ENCODE measurements around the gene ADAM10.

ADAM10 gene

DNA sequence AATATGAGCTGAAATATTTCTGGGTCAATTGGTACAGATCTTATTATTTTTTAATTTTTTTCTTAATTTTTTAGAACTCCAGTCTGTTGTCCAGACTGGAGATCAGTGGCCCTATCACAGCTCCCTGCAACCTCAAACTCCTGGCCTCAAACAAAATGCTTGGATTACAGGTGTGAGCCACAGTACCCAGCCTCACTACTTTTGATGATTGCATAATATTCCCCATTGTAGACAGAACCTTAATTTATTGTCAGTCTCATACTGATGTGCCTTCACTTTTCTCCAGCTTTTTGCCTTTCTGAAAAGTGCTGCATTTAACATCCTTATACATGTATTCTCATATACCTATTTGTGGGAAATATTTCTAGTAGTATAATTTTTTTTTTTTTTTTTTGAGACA is 172.8 kb downstream of the ADAM10 start:
- no peak for DNase-seq (ENCODE audit: low read depth)

DNA sequence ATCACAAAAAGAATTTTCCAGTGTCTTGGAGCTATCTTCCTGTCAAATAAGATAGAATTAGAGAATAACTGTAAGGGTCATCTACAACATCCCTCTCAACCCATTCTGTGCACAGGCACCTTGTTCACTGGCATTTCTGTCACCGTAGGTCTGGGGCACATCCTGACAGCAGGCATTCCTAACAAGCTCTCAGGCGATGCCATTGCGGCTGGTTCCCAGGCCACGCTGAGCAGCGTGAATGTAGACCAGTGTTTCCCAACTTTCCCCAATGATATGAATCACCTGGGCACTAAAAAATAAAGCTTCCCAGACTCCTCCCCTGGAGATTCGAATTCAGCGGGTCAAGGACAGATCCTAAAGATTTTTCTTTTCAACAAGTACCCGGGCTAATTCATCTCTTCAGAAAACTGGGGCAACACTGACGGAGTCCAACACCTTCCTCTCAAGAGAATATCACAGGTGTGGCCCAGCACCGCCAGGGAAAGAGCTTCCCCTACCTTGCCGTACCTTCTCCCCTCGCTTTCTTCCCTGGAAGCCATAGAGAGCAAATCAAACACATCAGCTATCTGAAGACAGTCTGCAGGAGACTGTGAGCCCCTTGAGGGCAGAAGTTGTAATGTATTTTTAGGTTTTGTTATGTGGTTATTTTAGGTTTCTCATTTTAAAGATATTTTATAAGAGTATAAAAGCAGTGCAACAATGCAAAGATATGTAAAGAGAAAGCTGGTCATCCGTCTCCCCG is 174.3 kb downstream of the ADAM10 start:
- no peak for DNase-seq (ENCODE audit: low read depth)

DNA sequence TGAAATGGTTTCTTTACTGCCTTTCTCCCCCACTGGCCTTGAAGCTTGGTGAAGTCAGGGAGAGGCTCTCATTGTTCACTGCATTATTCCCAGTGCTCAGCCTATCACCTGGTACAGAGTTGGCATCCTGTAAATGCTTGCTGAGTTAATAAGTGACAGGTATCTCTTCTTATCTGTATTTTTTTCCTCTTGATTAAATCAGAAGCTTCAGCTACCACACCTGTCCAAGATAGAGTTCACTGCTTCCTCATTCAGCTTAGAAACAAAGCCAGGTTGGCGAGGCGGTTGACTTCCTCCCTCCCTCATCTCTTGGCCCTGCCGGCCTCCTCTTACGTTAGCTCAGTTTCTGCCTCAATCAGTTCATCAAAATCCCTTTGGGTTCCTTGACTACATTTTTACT is 174.9 kb downstream of the ADAM10 start:
- no peak for DNase-seq (ENCODE audit: low read depth)

DNA sequence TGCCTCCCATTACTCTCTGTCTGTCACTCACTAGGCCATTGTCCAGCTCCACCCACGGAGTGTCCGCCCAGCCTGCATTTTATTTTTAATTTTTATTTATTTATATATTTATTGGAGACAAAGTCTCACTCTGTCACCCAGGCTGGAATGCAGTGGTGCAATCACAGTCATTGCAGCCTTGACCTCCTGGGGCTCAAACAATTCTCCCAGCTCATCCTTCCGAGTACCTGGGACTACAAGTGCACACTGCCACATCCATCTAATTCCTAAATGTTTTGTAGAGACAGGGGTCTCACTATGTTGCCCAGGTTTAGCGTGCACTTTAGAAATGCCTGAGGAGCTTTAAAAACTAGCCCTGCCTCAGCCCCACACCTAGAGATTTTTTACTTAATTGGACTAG is 176.2 kb downstream of the ADAM10 start:
- no peak for DNase-seq (ENCODE audit: low read depth)

DNA sequence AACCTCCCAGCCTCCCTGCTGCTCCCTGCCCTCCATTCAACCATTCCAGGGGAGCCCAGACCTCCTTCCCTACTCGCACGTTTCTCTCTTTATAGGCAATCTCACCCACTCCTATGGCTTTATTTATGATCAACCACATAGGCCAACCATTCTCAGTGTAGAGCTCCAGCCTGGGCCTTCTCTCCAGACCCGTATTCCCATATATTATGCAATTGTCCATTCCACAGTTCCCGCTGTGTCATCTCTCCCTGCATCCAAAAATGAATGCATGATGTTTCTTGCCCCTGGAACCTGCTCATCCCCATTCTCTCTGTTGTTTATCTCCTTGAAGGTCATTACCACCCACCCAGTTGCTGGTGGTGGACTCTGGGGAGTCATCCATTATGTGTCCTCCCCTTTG is 177.0 kb downstream of the ADAM10 start:
- no peak for DNase-seq (ENCODE audit: low read depth)

DNA sequence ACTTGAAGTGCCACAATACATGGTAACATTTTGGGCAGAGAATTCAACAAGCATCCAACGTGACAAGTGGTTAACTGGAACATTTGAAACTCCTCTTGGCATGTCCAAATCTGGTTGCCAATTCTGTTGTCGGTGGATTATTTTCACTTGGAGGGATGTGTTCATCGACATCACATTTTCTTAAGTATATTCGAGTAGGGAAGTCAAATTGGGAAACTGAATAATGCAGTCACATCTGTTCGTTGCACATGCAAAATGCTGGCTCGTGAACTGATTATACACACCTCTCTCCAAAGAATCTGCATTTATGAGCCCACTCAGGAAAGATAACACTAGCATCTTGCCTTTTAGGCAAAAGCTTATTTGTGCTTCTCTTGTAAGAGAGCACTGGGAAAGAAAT is 178.0 kb downstream of the ADAM10 start:
- DNase-seq (ENCODE audit: low read depth) = no peak

DNA sequence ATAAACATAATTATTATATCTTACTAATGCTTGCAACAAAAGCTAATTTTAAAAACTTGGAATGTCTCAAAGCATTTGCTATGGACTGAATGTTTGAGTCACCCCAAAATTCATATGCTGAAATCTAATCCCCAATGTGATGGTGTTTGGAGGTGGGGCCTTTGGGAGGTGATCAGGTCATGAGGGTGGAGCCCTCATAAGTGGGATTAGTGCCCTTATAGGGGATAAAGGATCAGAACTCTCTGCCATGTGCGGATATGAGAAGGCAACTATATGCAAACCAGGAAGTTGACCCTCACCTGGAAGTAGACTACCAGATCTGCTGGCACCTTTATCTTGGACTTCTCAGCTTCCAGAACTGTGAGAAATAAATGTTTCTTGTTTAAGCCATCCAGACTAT is 180.1 kb downstream of the ADAM10 start:
- DNase-seq (ENCODE audit: low read depth) = no peak

DNA sequence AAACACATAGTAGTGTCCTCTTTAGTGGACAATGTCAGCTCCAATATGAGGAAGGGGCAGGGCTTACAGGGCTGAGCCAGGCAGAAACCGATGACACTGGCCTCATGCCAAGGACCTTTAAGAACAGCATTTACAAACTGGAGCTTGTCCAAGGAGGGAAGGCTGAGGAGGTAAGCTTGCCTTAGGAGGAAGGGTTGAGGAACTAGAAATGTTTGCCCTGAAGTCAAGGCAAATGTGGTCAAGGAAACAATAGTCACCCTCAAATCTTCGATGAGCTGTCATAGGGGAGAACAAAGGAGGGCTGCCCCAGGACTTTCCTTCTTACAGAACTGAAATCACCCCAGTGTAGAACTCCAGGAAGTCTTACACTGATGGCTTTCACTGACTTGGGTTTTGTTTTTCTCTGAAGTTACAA is 181.3 kb downstream of the ADAM10 start:
- DNase-seq (ENCODE audit: low read depth) = no peak

DNA sequence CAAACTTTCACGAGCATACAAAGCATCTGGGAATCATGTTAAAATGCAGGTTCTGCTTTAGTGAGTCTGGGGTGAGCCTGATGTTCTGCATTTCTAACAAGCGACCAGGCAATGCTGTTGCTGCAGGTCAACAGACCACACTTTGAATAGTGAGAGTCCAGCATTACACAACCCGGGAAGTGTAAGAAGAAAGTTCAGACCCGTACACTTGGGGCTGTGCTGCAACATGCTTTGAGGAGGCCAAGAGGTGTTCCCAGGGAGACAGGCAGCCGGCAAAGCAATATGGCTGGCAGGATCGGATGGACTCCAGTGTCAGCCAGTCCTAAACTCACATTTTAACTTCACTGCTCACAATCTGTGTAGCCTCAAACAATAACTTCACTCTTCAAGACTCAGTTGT is 183.5 kb downstream of the ADAM10 start:
- no peak for DNase-seq (ENCODE audit: low read depth)

DNA sequence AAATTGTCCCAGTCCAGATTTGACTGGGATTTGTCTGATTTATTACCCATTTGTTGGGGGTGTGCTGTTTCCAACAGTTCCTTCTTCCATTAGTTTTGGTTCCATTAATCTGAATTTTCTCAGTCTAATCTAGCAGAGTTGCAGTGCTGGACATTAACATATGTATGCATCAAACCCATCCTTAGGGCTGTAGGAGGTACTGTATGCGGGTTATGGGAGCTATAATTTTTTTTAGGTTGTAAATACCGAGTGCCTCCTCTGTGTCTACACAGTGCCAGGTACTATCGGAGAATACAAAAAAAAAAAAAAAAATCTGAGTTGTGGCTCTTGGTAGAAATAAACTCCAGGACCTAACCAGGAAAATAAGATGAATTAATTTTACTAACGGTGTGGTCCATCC is 183.9 kb downstream of the ADAM10 start:
- no peak for DNase-seq (ENCODE audit: low read depth)

DNA sequence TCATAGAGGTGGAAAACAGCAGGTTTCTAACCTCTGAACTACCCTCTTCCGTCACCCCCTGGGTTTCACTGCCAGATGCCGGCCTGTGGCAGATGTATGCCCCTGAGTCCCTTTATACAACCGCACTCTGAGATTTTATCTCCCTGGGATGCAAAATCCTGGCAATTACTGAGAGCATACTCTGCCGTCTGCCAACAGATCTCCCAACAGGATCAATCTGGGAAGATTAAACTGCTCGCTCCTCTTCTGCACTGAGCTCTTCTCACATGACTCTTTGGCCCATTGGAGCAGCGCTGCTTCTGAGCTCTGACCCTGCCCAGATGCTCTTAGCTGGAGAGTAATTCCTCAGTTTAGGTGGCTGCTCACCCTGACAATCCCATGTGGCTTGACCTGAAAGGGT is 184.5 kb downstream of the ADAM10 start:
- DNase-seq (ENCODE audit: low read depth) = no peak

DNA sequence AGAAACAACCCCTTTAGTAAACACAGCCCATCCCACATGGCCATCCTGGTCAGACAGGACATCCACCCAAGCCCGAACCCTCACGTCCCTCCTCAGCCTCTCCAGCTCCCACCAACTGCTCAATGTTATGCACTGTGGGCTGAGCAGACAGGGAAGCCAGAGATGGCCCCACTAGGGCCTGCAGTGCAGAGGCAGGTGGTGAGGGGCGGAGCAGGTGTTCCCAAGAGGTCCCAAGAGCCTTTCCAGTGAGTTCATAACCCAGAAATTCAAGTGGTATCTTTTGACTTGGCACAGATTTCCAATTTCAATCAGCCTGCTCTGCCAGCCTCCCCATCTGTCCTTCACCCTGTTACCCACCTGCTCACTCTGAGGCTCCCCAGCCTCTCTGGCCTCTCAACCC is 187.4 kb downstream of the ADAM10 start:
- no peak for DNase-seq (ENCODE audit: low read depth)

DNA sequence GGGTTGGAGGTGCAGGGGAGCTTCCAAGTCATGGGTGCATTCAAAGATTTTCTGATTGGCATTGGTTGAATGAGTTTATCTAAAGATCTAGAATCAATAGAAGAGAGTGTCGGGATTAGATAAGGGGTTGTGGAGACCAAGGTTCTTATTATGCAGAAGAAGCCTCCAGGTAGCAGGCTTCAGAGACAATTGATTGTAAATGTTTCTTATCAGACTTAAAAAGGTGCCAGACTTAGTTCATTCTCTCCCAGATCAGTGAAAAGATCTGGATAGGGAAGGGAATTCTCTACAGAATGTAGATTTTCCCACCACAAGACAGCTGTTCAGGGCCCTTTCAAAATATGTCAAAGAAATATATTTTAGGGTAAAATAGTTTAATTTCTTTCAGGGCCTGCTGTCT is 188.2 kb downstream of the ADAM10 start:
- no peak for DNase-seq (ENCODE audit: low read depth)

DNA sequence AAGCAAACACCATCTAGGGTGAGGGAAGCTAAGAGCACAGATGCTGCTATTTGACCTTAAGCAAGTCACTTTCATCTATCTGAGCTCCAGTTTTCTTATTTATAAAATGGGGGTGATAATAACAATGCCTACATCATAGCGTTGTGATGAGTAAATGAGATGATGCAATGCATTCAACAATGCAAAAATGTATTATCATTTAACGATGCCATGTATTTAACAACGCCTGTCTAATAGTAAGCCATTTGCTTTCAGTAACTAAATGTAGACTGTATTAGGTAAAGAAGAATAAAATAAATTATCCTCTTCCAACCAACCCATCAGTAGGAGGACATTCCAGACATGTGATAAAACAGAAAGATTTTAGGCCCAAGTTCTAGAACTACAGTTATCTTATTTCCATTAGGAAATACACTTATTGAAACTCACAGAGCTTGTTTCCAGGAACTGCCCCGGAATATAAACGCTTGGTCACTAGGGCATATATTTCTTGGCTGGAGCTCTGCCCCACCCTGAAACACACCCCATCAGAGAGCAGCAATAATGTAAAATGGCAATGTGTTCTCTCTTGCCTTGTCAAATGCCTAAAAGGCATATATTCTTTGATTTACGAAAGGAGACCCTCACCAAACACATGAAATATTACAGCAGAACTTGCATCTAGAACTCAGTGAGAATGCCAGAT is 189.5 kb downstream of the ADAM10 start:
- DNase-seq (ENCODE audit: low read depth) = no peak

DNA sequence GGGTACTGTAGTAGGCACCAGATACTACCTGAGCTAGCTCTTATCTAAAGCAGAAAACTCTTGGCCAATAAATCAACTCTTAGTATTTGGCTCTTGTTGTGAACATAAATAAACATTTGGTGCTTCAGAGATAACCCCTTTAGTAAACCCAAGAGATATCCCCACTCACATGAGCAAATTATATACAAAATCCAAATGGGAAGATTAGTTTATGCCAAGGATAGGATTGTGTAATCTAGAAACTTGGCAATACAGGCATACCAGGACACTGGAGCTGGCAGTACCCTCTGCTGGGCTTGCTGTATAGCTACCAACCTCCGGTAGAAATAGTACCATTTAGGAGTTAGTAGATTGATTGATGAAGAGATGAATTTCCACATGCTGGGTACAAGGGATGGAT is 190.7 kb downstream of the ADAM10 start:
- DNase-seq (ENCODE audit: low read depth) = no peak

DNA sequence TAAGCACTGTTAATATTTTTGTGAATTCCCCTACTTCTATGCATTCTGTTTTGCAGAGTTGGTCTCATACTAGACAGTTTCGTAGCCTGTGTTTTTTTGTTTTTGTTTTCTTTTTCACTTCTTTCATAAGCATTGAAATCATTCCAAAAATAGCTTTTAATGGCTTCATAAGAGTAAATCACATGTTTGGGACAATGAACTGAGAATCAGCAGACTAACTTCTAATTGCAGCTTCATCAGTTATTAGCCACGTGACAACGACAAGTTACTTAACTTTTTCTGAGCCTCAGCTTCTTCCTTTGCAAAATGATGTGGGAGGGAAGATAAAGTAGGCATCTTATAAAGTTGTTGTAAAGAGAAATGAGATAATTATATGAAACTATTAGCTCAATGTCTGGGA is 193.0 kb downstream of the ADAM10 start:
- no peak for DNase-seq (ENCODE audit: low read depth)

DNA sequence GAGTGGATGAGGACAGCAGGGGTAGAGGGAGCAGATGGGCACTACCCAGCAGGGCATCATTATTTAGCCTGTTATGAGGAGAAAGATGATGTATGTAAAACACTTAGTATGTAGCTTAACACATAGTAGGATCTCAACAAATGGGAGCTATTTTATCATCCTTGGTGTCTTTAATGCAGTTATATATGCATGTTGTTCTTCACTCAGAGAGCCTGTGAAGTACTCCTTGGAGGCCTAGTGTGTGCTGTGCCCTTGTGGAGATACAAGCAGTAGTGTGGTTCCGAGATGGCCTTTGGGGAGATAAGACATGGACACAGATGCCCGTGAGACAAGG is 193.5 kb downstream of the ADAM10 start:
- DNase-seq (ENCODE audit: low read depth) = no peak

DNA sequence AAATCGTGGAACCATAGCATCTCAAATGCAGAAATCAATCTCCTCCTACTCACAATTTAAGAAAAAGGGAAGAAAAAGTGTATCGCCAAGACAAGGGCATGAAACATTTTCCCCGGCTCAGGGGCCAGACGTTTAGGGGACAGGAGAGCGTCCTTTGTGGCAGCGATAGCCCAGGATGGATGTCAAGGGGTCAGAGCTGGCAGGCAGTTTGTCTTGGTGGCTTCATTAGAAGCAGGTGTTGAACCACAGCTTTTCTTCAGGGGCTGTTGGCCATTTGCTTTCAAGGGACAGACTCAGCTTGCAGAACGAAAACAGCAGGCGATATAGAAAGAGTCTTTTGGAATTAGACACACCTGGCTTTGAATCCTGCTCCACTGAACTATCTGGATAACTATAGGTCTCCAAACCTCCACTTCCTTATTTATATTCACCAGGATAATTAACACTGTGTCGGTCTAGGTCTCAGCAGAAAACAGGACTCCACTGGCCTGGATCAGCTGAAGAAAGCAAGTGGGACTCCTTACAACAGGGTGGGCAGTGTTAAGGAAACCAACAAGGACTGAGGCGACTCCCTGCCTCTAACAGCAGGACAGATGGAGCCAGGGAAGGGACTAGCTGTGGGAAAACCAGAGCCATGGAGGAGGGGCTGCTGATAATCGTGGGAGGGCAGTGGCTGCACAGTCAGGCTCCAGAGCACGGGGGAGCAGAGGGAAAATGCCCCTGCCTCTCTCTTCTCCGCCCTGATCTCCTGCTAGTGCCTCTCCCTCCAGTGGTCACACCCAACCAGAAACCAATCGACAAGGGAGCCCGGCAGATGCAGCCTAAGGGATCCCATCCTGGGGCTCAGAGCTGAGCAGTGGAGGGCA is 194.1 kb downstream of the ADAM10 start:
- no peak for DNase-seq (ENCODE audit: low read depth)

DNA sequence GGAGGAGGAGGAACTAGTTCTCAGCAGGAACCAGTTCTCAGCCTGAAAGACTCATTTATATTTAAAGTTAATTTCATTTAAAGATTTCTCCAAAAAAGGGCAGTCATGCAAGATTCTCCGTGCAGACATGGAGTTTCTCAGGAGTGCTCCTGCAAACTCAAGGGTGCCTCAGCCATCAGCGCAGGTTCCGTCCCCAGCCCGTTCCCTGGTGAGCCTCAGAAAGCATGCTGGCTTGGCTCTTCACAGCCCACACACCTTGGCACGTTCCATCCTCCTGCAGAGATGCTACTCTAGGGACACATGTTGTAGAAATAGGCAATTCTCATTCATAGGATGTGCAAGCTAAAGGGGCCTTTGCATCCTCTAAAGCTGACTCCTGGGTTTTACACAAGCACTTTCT is 194.7 kb downstream of the ADAM10 start:
- no peak for DNase-seq (ENCODE audit: low read depth)

DNA sequence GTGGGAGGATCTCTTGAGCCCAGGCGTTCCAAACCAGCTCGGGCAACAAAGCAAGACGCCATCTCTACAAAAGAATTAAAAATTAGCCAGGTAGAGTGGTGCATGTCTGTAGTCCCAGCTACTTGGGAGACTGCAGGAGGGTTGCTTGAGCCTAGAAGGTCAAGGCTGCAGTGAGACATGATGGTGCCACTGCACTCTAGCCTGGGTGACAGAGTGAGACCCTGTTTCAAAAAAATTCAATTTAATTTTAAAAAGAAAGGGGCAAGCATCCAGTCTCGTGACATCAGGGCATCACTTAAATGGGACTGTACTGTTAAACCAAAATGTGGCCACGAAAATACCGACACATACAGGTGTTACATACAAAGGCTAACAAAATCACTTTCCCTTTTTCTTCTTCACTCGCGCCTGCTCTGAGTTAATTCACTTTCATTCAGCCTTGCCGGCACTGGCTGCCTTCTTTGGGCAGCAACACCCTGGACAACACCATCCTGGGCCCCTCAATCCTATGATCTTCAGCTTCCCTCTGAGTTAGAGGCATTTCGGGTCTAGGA is 196.1 kb downstream of the ADAM10 start:
- DNase-seq (ENCODE audit: low read depth) = no peak

DNA sequence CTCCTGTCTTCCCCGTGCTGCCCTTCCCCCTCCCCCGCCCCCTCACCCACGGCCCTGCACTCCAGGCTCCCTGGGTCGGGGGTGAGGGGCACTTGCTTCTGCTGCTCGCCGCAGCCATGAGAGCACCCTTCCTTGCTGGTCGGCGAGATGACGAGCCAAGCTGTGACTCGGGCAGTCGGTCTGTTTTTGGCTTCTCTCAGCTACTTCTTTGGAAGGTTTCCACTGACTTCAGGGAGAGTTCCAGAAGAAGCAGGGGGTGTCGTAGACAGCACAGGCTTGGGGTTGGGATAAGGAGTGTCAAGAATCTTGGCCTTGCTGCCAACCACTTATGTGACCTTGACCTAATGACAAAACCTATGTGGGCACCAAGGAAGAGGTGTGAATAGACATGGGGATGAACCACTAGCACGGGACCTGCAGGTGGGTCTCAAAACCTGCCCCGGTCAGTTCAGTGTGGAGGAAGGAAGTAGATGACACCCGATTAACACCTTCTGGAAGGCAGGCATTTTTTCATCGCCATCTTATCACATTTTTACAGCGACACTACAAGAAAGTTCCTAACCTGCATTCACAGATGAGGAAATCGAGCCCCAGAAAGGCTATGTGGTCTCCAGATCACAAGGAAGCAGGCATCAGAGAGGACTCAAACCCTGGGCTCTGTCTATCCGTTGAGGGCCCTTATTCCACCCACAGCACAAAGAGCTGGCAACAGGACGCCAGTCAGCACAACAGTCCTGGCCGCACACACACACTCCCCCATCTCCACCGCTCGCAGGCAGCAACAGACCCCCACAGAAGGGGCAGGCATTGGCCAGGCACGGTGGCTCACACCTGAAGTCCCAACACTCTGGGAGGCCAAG is 196.8 kb downstream of the ADAM10 start:
- DNase-seq (ENCODE audit: low read depth) = no peak

Measured in stimulated activated CD8-positive, alpha-beta memory T cell treated with anti-CD3 and anti-CD28 coated beads, Interleukin-15, amount 100 ng/mL, for 1 hour (primary cell).